HG03039 (cell line): ENCODE measurements around the gene ATP5PB.

ENCODE experiments used
- ATAC-seq: cut with Tn5 transposase; IDR thresholded peaks from one replicate; pipeline ENCODE4 v1.9.1; 2021; ENCODE audit warnings: mild to moderate bottlenecking, moderate library complexity; ENCODE audit not compliant: unreplicated experiment

Gene ATP5PB

GRCh38 chr1:111504097-111504496 is 54.8 kb downstream of the ATP5PB start:
- no peak for ATAC-seq

- ATAC-seq = peak; percentile 47
Observed at GRCh38 chr1:111505641-111506119, 56.4 kb downstream of the ATP5PB start.

DNA sequence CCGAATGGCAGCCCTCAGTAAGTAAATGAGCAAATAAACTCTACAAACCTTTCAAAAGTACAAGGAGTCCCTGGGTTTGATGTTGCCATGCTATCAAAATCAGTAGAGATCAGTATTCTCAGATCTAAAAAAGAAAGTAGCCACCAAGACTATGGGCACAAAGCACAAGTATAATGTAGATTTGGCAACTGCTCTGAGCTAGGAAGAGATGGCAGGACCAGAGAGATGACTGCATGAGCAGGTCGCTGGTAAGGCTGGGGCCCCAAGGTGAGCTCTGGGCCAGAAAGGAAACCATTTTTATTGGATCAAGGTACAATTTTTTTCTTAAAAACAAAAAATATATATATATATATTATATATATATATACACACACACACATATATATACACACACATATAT is 57.3 kb downstream of the ATP5PB start:
- ATAC-seq = no peak

- peak; percentile 36 for ATAC-seq
Observed at GRCh38 chr1:111507411-111508201, 58.3 kb downstream of the ATP5PB start.

DNA sequence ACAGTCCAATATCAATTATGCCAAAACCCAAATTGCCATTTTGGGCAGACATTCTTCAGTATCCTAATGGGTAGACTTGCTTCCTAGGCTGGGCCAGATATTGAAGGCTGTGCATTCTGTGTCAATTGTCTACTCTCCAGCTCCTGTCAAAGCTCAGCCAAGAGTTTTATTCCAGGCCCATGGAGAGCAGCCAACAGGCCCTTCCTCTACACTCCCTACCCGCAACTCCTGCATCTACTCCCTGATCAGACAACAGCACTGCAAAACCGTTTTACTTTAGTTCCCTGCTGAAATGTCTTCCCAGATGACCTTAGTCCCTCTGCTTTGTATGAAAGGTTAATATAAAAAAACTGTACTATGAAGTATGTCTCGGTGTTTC is 60.7 kb downstream of the ATP5PB start:
- ATAC-seq = no peak

GRCh38 chr1:111511370-111511769 is 62.1 kb downstream of the ATP5PB start:
- no peak for ATAC-seq
